Neural cell (in vitro differentiated cells): ENCODE data around the gene ZNF366.

Experiments used
- EP300 ChIP-seq: fragments of 450-650 bp; conservative IDR thresholded peaks from 2 replicates; pipeline ENCODE4 v1.6.1; 2014; ENCODE audit warnings: antibody characterized with exemption, mild to moderate bottlenecking, moderate library complexity; ENCODE audit not compliant: poor library complexity, severe bottlenecking
- EZH2 ChIP-seq: fragments of 200-600, 300-800 bp; shearing (Covaris generic), sonication (generic); IDR thresholded peaks from 2 replicates; pipeline ENCODE4 v1.6.1; 2014; ENCODE audit warnings: antibody characterized with exemption, low read length, borderline replicate concordance, mild to moderate bottlenecking; ENCODE audit not compliant: insufficient read depth, poor library complexity, severe bottlenecking
- POLR2AphosphoS5 ChIP-seq: IDR thresholded peaks from 2 replicates; pipeline ENCODE4 v1.6.1; 2012
- RAD21 ChIP-seq: fragments of 450-650 bp; conservative IDR thresholded peaks from 2 replicates; pipeline ENCODE4 v1.6.1; 2014; ENCODE audit warnings: antibody characterized with exemption, mild to moderate bottlenecking, moderate library complexity
- SMC3 ChIP-seq: fragments of 450-650 bp; conservative IDR thresholded peaks from 2 replicates; pipeline ENCODE4 v1.6.1; 2014; ENCODE audit warnings: antibody characterized with exemption, mild to moderate bottlenecking, moderate library complexity; ENCODE audit not compliant: poor library complexity
- TF ChIP-seq, protein P1 (sequence below): fragments of 450-650 bp; IDR thresholded peaks from 2 replicates; pipeline ENCODE4 v1.5.1; 2014; ENCODE audit warnings: antibody characterized with exemption, mild to moderate bottlenecking, moderate library complexity; ENCODE audit not compliant: poor library complexity, severe bottlenecking
- TF ChIP-seq, protein P2 (sequence below): IDR thresholded peaks from 2 replicates; pipeline ENCODE4 v1.6.1; 2012; ENCODE audit warnings: borderline replicate concordance

- TF ChIP-seq POLR2AphosphoS5 (no peak), EZH2 (no peak), RAD21 (no peak), EP300 (no peak), SMC3 (no peak)
- TF ChIP-seq, protein P1, sequence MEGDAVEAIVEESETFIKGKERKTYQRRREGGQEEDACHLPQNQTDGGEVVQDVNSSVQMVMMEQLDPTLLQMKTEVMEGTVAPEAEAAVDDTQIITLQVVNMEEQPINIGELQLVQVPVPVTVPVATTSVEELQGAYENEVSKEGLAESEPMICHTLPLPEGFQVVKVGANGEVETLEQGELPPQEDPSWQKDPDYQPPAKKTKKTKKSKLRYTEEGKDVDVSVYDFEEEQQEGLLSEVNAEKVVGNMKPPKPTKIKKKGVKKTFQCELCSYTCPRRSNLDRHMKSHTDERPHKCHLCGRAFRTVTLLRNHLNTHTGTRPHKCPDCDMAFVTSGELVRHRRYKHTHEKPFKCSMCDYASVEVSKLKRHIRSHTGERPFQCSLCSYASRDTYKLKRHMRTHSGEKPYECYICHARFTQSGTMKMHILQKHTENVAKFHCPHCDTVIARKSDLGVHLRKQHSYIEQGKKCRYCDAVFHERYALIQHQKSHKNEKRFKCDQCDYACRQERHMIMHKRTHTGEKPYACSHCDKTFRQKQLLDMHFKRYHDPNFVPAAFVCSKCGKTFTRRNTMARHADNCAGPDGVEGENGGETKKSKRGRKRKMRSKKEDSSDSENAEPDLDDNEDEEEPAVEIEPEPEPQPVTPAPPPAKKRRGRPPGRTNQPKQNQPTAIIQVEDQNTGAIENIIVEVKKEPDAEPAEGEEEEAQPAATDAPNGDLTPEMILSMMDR: no peak
- TF ChIP-seq, protein P2, sequence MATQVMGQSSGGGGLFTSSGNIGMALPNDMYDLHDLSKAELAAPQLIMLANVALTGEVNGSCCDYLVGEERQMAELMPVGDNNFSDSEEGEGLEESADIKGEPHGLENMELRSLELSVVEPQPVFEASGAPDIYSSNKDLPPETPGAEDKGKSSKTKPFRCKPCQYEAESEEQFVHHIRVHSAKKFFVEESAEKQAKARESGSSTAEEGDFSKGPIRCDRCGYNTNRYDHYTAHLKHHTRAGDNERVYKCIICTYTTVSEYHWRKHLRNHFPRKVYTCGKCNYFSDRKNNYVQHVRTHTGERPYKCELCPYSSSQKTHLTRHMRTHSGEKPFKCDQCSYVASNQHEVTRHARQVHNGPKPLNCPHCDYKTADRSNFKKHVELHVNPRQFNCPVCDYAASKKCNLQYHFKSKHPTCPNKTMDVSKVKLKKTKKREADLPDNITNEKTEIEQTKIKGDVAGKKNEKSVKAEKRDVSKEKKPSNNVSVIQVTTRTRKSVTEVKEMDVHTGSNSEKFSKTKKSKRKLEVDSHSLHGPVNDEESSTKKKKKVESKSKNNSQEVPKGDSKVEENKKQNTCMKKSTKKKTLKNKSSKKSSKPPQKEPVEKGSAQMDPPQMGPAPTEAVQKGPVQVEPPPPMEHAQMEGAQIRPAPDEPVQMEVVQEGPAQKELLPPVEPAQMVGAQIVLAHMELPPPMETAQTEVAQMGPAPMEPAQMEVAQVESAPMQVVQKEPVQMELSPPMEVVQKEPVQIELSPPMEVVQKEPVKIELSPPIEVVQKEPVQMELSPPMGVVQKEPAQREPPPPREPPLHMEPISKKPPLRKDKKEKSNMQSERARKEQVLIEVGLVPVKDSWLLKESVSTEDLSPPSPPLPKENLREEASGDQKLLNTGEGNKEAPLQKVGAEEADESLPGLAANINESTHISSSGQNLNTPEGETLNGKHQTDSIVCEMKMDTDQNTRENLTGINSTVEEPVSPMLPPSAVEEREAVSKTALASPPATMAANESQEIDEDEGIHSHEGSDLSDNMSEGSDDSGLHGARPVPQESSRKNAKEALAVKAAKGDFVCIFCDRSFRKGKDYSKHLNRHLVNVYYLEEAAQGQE: no peak
Observed at GRCh38 chr5:72478684-72479083, 28.5 kb downstream of the ZNF366 start.
